HG03571 (cell line): ENCODE measurements around the gene ACCS.

Experiments used
- ATAC-seq: cut with Tn5 transposase; IDR thresholded peaks from one replicate; pipeline ENCODE4 v1.9.1; 2021; ENCODE audit not compliant: unreplicated experiment

Gene ACCS

DNA sequence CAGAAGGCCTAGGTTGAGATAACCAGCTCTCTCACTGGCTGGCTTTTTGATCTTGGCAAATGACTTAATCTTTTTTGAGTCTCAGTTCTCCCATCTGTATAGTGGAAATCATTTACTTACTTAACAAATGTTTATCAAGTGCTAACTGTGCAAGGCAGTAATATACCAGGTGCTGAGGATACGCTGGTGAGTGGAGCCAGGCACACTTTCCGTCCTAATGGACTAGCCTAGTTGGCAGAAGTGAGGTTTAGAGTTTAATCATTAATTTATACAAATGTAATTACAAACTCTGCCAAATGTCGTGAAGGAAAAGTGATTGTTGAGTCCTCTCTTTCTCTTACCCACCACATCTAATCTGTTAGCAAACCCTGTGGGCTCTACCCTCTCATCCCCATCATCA, 62.7 kb downstream of the ACCS start:
- ATAC-seq = no peak

DNA sequence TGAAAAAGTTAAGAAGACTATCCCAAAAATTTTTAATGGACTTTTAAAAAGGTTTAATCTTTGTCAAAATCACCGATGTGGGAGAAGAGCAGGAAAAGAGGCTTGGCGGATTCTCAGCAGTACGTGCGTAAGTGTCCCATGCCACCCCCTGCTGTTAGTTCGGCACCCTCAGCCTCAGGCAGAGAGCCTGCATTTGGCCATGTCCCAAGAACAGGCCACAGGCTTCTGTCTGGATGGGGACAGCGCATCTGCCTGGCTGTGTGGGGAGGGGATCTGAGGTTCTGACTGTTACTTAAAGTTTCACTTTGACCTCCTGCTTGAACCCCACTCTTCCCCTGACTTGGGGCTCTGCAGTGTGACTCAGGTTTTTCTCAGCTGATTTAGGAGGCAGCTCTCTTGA, 64.7 kb downstream of the ACCS start:
- no peak for ATAC-seq

DNA sequence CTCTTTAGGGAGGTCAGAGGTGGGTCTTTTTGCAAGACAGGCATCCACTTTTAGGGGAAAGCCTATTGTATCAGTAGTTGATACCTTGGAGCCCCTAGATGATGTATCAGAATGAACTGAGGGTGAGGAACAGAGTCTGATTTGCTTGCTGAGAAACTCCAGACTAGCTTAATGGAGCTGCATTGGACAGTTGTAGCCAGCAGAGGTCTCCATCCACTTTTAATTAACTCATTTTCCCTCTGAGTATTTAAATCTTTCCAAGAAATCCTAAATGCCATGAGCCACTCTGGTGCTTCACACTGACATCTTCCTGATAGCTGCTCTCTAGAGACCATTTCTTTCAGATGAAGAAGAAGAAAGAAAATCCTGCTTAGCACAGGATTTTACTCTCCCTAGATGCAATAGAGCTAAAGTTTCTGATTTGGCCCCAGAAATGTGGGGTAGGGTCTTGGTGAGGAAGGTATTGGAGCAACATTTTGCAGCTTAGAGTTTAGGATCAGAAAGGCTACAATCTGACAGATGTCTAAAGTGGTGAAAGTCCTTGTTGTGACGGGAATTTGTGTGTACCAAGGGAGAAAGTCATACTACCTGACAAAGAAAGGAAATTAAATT, 67.4 kb downstream of the ACCS start:
- ATAC-seq = no peak
